GM12878 (cell line): ENCODE measurements around the gene DUSP14. TPM values are rescaled to one million over a fixed set of nuclear protein-coding genes. Genes with fewer than 3 reads are reported as not detected.

Source experiments
- ATF7 ChIP-seq: fragments of 450-650 bp; IDR thresholded peaks from 2 replicates; pipeline ENCODE4 v1.6.1; 2016; ENCODE audit warnings: low read depth, mild to moderate bottlenecking
- CBX3 ChIP-seq: fragments of 200-600 bp; sonication (generic); IDR thresholded peaks from 2 replicates; pipeline ENCODE4 v1.6.1; 2016; ENCODE audit warnings: low read depth, borderline replicate concordance
- CEBPB ChIP-seq, 2 experiments: fragments of 150-350 bp in 1 of 2; IDR thresholded peaks; 2 replicates each; pipeline ENCODE4 v1.6.1; 2012 to 2014; ENCODE audit warnings: low read depth in 2 of 2, low read length in 2 of 2, borderline replicate concordance in 1 of 2, inconsistent platforms in 1 of 2
- E2F8 ChIP-seq: fragments of 450-650 bp; IDR thresholded peaks from 2 replicates; pipeline ENCODE4 v1.6.1; 2018; ENCODE audit warnings: mild to moderate bottlenecking, low read depth, moderate library complexity; ENCODE audit not compliant: partially characterized antibody
- EED ChIP-seq: sonication (generic); IDR thresholded peaks from 2 replicates; pipeline ENCODE4 v1.6.1; 2016; ENCODE audit warnings: antibody characterized with exemption, low read depth
- FOS ChIP-seq: IDR thresholded peaks from 3 replicates; pipeline ENCODE4 v1.6.1; 2011; ENCODE audit warnings: borderline replicate concordance; ENCODE audit not compliant: insufficient read length; ENCODE audit errors: extremely low read depth
- GATAD2B ChIP-seq: fragments of 450-650 bp; conservative IDR thresholded peaks from 2 replicates; pipeline ENCODE4 v1.6.1; 2017; ENCODE audit warnings: low read depth, mild to moderate bottlenecking, moderate library complexity
- HCFC1 ChIP-seq: fragments of 150-350 bp; IDR thresholded peaks from 2 replicates; pipeline ENCODE4 v1.6.1; 2014; ENCODE audit warnings: low read length
- IRF4 ChIP-seq: IDR thresholded peaks from 2 replicates; pipeline ENCODE4 v1.6.1; 2011; ENCODE audit warnings: low read depth, low read length
- MTA2 ChIP-seq: fragments of 450-650 bp; IDR thresholded peaks from 2 replicates; pipeline ENCODE4 v1.6.1; 2016; ENCODE audit warnings: low read depth, mild to moderate bottlenecking, moderate library complexity
- MYB ChIP-seq: fragments of 150-350 bp; IDR thresholded peaks from 2 replicates; pipeline ENCODE4 v1.6.1; 2014; ENCODE audit warnings: mild to moderate bottlenecking, low read depth, low read length, borderline replicate concordance
- NBN ChIP-seq: fragments of 450-650 bp; IDR thresholded peaks from 2 replicates; pipeline ENCODE4 v1.6.1; 2016
- NR2C1 ChIP-seq: fragments of 450-650 bp; IDR thresholded peaks from 2 replicates; pipeline ENCODE4 v1.6.1; 2017; ENCODE audit warnings: antibody characterized with exemption, mild to moderate bottlenecking, moderate library complexity
- NR2C2 ChIP-seq: IDR thresholded peaks from 2 replicates; pipeline ENCODE4 v1.6.1; 2011; ENCODE audit warnings: borderline replicate concordance, low read depth; ENCODE audit not compliant: control insufficient read depth, insufficient read length
- POU2F2 ChIP-seq: IDR thresholded peaks from 3 replicates; pipeline ENCODE4 v1.6.1; 2011; ENCODE audit warnings: low read depth, mild to moderate bottlenecking, low read length, borderline replicate concordance
- RCOR1 ChIP-seq: conservative IDR thresholded peaks from 2 replicates; pipeline ENCODE4 v1.6.1; 2012; ENCODE audit warnings: low read depth, low read length, improper control_type of control experiment
- SMARCA5 ChIP-seq: fragments of 450-650 bp; IDR thresholded peaks from 2 replicates; pipeline ENCODE4 v1.6.1; 2017; ENCODE audit warnings: mild to moderate bottlenecking
- SP1 ChIP-seq: IDR thresholded peaks from one replicate; pipeline ENCODE4 v1.6.1; 2011; ENCODE audit warnings: low read depth, low read length
- SREBF2 ChIP-seq: IDR thresholded peaks from 2 replicates; pipeline ENCODE4 v1.6.1; 2012; ENCODE audit warnings: mild to moderate bottlenecking, low read length
- SRF ChIP-seq, 2 experiments: IDR thresholded peaks; 2 replicates each; pipeline ENCODE4 v1.6.1; 2011; ENCODE audit warnings: low read depth in 2 of 2, low read length in 2 of 2, mild to moderate bottlenecking in 1 of 2, moderate library complexity in 1 of 2
- STAT1 ChIP-seq: fragments of 450-650 bp; conservative IDR thresholded peaks from 2 replicates; pipeline ENCODE4 v1.6.1; 2014; ENCODE audit warnings: antibody characterized with exemption, mild to moderate bottlenecking
- SUZ12 ChIP-seq: fragments of 200-600 bp; sonication (generic); IDR thresholded peaks from one replicate; pipeline ENCODE4 v1.6.1; 2018; ENCODE audit warnings: antibody characterized with exemption, mild to moderate bottlenecking; ENCODE audit not compliant: unreplicated experiment
- YBX1 ChIP-seq: fragments of 450-650 bp; IDR thresholded peaks from 2 replicates; pipeline ENCODE4 v1.6.1; 2016; ENCODE audit warnings: antibody characterized with exemption
- YY1 ChIP-seq: IDR thresholded peaks from 2 replicates; pipeline ENCODE4 v1.6.1; 2011; ENCODE audit warnings: low read depth, mild to moderate bottlenecking, low read length
- ZBED1 ChIP-seq: IDR thresholded peaks from 2 replicates; pipeline ENCODE4 v1.6.1; 2016; ENCODE audit warnings: borderline replicate concordance
- polyA plus RNA-seq, 11 experiments: library from polyadenylated mRNA; depleted of rRNA in 4 of 11; unstranded in 6 of 11; stranded (reverse) in 5 of 11; fragments of >200 nt; fragmentation: Nextera tagmentation in 4 of 11; fragmentation: Illumina TruSeq in 1 of 11; extraction: Ambion mirVana in 4 of 11; extraction: Trizol in 1 of 11; gene quantifications; 1 replicate in 1 of 11; 2 replicates in 10 of 11; pipeline versions ENCODE4 v1.2.1 to v1.2.3, GENCODE V29; 2011 to 2016; ENCODE audit warnings: inconsistent platforms in 2 of 11, missing spikeins in 2 of 11, low read depth in 1 of 11
- total RNA-seq, 4 experiments: library from RNA; depleted of rRNA in 3 of 4; stranded (reverse); fragments of >200 nt in 3 of 4; fragmentation: Illumina TruSeq in 1 of 4; extraction: Trizol in 1 of 4; gene quantifications; 2 replicates each; pipeline versions ENCODE4 v1.2.1 to v1.2.3, GENCODE V29; 2013 to 2021
- TF ChIP-seq, protein P1 (sequence below), 3 experiments: IDR thresholded peaks in 2 of 3; conservative IDR thresholded peaks in 1 of 3; 2 replicates each; pipeline ENCODE4 v1.5.1; 2011; ENCODE audit warnings: low read depth in 3 of 3, low read length in 3 of 3, mild to moderate bottlenecking in 3 of 3, control low read depth in 2 of 3, moderate library complexity in 2 of 3, inconsistent platforms in 1 of 3, mixed read lengths in 1 of 3; ENCODE audit not compliant: control insufficient read depth in 2 of 3, insufficient read depth in 1 of 3; ENCODE audit errors: extremely low read depth in 1 of 3
- TF ChIP-seq, protein P2 (sequence below): fragments of 450-650 bp; IDR thresholded peaks from 2 replicates; pipeline ENCODE4 v1.6.1; 2018; ENCODE audit warnings: borderline replicate concordance, mild to moderate bottlenecking; ENCODE audit not compliant: partially characterized antibody

DUSP14 gene
- total and polyA plus RNA-seq, 10 of the 15 experiments (the other 5 are each of a cell fraction or from before 2014, with no cell fraction given): 14.5 to 36.5 (median 24.4) TPM

GRCh38 chr17:37490022-37490587, 414 bp downstream of the DUSP14 start (continued):
- TF ChIP-seq SMARCA5: peak; percentile 85
- TF ChIP-seq, protein P1, sequence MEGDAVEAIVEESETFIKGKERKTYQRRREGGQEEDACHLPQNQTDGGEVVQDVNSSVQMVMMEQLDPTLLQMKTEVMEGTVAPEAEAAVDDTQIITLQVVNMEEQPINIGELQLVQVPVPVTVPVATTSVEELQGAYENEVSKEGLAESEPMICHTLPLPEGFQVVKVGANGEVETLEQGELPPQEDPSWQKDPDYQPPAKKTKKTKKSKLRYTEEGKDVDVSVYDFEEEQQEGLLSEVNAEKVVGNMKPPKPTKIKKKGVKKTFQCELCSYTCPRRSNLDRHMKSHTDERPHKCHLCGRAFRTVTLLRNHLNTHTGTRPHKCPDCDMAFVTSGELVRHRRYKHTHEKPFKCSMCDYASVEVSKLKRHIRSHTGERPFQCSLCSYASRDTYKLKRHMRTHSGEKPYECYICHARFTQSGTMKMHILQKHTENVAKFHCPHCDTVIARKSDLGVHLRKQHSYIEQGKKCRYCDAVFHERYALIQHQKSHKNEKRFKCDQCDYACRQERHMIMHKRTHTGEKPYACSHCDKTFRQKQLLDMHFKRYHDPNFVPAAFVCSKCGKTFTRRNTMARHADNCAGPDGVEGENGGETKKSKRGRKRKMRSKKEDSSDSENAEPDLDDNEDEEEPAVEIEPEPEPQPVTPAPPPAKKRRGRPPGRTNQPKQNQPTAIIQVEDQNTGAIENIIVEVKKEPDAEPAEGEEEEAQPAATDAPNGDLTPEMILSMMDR (IDR thresholded peaks at IDR 0.05 in 2 of 3, conservative IDR thresholded peaks at IDR 0.05 in 1 of 3; ENCODE audit: control insufficient read depth in 2 of 3, extremely low read depth in 1 of 3, insufficient read depth in 1 of 3, low read depth in 3 of 3, low read length in 3 of 3): peak; percentile 17 to 46 (median 38); a peak in 4 of 6 replicates
- TF ChIP-seq, protein P2, sequence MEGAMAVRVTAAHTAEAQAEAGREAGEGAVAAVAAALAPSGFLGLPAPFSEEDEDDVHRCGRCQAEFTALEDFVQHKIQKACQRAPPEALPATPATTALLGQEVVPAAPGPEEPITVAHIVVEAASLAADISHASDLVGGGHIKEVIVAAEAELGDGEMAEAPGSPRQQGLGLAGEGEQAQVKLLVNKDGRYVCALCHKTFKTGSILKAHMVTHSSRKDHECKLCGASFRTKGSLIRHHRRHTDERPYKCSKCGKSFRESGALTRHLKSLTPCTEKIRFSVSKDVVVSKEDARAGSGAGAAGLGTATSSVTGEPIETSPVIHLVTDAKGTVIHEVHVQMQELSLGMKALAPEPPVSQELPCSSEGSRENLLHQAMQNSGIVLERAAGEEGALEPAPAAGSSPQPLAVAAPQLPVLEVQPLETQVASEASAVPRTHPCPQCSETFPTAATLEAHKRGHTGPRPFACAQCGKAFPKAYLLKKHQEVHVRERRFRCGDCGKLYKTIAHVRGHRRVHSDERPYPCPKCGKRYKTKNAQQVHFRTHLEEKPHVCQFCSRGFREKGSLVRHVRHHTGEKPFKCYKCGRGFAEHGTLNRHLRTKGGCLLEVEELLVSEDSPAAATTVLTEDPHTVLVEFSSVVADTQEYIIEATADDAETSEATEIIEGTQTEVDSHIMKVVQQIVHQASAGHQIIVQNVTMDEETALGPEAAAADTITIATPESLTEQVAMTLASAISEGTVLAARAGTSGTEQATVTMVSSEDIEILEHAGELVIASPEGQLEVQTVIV: no peak
- TF ChIP-seq CBX3: no peak
- no peak for TF ChIP-seq IRF4
- TF ChIP-seq NR2C2: no peak
- peak; percentile 15; the same call in 1 of the 2 replicates for TF ChIP-seq NR2C1
- TF ChIP-seq SREBF2: no peak
- TF ChIP-seq YBX1: no peak
- no peak for TF ChIP-seq MYB
- TF ChIP-seq STAT1: no peak
- TF ChIP-seq FOS: no peak
- no peak for TF ChIP-seq RCOR1
- 0 out of 2 replicates have a peak, but pooled peaks have one; percentile 4 for TF ChIP-seq YY1
- TF ChIP-seq SUZ12: no peak
- no peak for TF ChIP-seq ATF7
- TF ChIP-seq NBN: no peak
- no peak for TF ChIP-seq POU2F2
- peak; percentile 66 for TF ChIP-seq GATAD2B
- TF ChIP-seq ZBED1: no peak
- no peak for TF ChIP-seq MTA2
- no peak for TF ChIP-seq CEBPB (IDR thresholded peaks at IDR 0.05; ENCODE audit: borderline replicate concordance in 1 of 2, low read depth in 2 of 2, low read length in 2 of 2)
- TF ChIP-seq EED: no peak
- no peak for TF ChIP-seq E2F8
- TF ChIP-seq SP1: no peak
- TF ChIP-seq HCFC1: no peak
- no peak for TF ChIP-seq SRF (IDR thresholded peaks at IDR 0.05; ENCODE audit: low read depth in 2 of 2, low read length in 2 of 2)
